Lower leg skin (tissue), 3 donors: ENCODE data around the gene PKD1.

Experiments used
- CTCF ChIP-seq, 3 donors: fragments of 450-650 bp; IDR thresholded peaks; one replicate each; pipeline ENCODE4 v1.5.1; 2016; ENCODE audit warnings: antibody characterized with exemption in 3 of 3, mild to moderate bottlenecking in 3 of 3, moderate library complexity in 2 of 3
- POLR2A ChIP-seq, 2 donors: fragments of 450-650 bp; IDR thresholded peaks; one replicate each; pipeline ENCODE4 v1.6.1; 2016 to 2017; ENCODE audit warnings: antibody characterized with exemption in 2 of 2, mild to moderate bottlenecking in 1 of 2, moderate library complexity in 1 of 2

- TF ChIP-seq CTCF (IDR thresholded peaks at IDR 0.05) (no peak), POLR2A (IDR thresholded peaks at IDR 0.05) (no peak)
These were observed 62.8 kb downstream of the PKD1 start for GRCh38 chr16:2072926-2073325.
